Measurements from ENCODE around the gene FBLN1.
"Not testable (repeated sequence)": the region's sequence is repeated elsewhere in the genome, so short reads cannot be mapped to it uniquely, and the experiment has no call there.

Gene FBLN1

DNA sequence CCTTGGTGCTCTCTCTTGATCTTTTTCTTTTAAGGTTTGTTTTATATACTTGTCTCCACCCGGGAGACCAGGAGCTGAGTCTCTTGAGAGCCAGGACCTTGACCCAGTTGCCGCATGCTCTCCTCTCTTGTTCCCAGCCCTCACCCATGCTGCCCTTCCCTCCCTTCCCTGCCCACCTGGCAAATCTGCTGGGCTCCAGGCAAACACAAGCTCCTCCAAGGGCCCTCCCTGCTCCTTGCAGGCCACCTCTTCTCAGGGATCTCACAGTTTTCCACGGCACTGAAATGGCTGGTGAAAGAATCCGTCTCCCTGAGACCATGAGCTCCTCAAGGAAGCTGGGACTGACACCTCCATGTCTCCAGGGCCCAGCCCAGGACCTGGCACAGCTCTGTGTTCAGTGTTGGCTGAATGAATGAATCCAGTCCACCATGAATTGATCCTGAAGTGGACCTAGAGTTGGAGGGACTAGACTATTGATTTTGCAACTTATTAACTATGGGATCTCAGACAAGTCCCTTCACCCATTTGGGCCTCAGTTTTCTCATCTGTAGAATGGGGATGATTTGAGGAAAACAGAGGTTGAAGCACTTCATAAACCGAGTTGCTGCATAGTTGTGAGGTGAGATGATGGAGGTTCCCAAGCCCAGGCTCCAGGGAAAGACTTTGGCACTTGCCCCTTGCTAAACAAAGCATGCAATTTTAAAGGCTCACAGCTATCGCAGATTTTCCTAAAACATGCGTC is 25.1 kb upstream of the FBLN1 start:
- DNase-seq (ENCODE audit: low read depth), result no peak

DNA sequence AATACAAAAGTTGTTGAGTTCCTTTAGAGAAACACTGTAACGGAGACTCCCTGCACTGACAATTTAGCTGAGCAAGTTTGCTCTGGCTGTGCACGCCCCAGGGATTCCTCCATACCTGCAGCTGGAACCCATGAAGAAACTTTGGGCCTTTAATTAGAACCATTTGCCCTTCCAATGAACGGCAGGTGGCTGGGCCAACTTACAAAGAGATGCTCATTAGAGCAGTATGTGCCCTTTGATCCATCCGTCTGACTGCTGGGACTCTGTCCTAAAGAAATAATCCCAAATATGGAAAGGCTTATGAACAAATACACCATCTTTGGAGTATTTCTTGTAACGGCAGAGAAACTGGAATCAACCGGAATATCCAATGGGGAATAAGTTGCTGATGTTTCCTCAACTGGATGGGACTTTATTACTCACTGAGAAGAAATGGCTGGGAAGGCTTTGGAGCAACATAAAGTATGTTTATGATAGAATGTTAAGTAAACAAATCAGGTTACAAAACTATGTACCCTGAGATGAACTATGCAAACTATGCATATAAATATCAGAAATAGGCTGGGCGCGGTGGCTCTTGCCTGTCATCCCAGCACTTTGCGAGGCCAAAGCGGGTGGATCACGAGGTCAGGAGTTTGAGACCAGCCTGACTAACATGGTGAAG is 24.4 kb upstream of the FBLN1 start:
- no peak for DNase-seq (ENCODE audit: low read depth)

DNA sequence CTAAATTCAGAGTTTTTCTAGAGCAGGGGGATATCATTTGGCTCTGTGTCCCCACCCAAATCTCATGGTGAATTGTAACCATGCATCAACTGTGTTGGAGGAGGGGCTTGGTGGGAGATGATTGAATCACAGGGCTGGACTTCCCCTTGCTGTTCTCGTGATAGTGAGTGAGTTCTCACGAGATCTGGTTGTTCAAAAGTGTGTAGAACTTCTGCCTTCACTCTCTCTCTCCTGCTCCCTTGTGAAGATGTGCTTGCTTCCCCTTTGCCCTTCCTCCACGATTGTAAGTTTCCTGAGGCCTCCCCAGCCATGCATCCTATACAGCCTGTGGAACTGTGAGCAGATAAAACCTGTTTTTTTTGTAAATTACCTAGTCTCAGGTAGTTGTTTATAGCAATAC is 22.0 kb upstream of the FBLN1 start:
- no peak for DNase-seq (ENCODE audit: low read depth)

GRCh38 chr22:45481661-45482060 is 21.0 kb upstream of the FBLN1 start:
- no peak for DNase-seq (ENCODE audit: low read depth)

GRCh38 chr22:45482169-45482568 is 20.5 kb upstream of the FBLN1 start:
- no peak for DNase-seq (ENCODE audit: low read depth)

GRCh38 chr22:45483319-45483718 is 19.4 kb upstream of the FBLN1 start:
- no peak for DNase-seq (ENCODE audit: low read depth)

- DNase-seq (ENCODE audit: low read depth), result no peak
These were observed 18.7 kb upstream of the FBLN1 start for GRCh38 chr22:45483918-45484499.

DNA sequence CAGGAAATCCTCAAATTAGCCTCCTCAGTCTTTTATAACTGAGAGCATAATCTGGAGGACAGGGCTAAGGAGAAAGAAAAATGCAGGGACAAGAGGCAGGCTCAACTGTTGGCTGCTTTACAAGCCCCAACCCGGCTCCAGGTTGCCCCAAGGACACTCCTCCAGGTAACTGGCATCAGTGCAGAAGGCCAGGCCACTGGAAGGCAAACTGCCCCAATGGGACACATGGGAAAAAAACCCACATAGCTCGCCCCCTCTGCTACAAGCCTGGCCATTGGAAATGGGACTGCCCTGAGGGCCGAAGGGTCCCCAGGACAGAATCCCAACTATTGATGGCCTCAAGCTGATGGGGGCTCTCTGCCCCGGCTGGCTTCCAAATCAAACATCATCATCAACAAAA is 17.9 kb upstream of the FBLN1 start:
- DNase-seq (ENCODE audit: low read depth), result no peak

DNA sequence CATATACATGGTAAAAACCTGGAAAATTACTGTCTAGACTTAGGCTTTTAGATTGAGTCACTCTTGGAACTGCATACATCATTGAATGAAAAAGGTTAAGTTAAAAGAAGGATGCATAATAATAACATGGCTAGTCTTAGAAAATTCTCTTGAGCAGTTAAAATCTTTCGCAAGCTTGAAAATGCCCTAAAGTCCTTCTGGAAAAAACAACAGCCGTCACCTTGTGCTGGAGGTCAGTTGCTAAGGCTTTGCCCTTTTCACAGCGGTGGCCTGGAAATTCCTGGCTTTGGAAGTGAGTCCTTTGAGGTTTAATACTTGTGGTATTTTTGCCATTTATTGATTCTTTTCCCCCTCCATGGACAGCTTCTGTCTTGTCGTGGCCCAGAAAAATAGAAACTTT is 17.4 kb upstream of the FBLN1 start:
- DNase-seq (ENCODE audit: low read depth), result no peak

DNA sequence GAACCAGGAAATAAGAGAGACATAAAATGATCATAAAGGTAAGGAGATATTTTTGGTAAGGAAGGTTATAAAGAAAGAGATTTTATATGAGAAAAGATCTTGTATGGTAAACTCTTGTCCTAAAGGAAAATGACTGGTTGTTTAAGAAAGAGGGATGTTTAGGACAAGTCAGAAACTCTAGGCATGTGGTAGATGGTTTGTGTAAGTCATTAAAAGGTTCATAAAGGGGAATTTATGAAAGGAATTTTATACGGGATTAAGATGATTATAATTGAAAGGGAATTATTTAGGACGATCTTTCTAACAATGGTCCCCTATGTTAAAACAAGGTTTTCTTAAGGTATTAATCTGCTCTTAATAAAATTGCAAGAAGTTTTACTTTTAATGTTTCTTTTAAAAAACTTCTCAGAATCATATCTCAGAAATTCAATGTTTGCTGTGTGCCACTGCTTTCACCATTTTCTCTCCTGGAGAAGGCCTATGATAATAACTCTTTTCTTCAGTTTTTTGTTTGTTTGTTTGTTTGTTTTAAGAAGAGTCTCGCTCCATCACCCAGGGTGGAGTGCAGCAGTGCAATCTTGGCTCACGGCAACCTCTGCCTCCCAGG is 13.8 kb upstream of the FBLN1 start:
- no peak for DNase-seq (ENCODE audit: low read depth)

GRCh38 chr22:45490836-45491235 is 11.8 kb upstream of the FBLN1 start:
- DNase-seq (ENCODE audit: low read depth), result no peak

- no peak for DNase-seq (ENCODE audit: low read depth)
These were observed 10.8 kb upstream of the FBLN1 start for GRCh38 chr22:45491841-45492240.

- no peak for DNase-seq (ENCODE audit: low read depth)
These were observed 9.4 kb upstream of the FBLN1 start for GRCh38 chr22:45493286-45493771.

DNA sequence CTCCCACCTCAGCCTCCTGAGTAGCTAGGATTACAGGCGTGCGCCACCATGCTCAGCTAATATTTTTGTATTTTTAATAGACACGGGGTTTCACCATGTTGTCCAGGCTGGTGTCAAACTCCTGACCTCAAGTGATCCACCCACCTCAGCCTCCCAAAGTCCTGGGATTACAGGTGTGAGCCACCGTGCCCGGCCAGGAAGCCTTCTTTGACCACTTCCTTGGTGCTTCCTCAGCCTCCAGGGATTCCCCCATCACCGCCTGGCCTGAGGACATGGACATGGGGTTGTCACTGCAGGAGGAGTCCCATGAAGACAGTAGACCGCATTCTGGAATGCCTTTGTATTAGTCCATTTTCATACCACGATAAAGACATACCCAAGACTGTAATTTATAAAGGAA is 8.4 kb upstream of the FBLN1 start:
- not testable (repeated sequence) for DNase-seq (ENCODE audit: low read depth)

- not testable (repeated sequence) for DNase-seq (ENCODE audit: low read depth)
These were observed 7.1 kb upstream of the FBLN1 start for GRCh38 chr22:45495616-45496015.

GRCh38 chr22:45496451-45496941 is 6.2 kb upstream of the FBLN1 start:
- no peak for DNase-seq (ENCODE audit: low read depth)

- DNase-seq (ENCODE audit: low read depth), result no peak
These were observed 5.1 kb upstream of the FBLN1 start for GRCh38 chr22:45497351-45498145.

GRCh38 chr22:45499746-45500145 is 2.9 kb upstream of the FBLN1 start:
- no peak for DNase-seq (ENCODE audit: low read depth)

GRCh38 chr22:45503050-45503815 is 550 bp downstream of the FBLN1 start:
- DNase-seq (ENCODE audit: low read depth), result no peak

DNA sequence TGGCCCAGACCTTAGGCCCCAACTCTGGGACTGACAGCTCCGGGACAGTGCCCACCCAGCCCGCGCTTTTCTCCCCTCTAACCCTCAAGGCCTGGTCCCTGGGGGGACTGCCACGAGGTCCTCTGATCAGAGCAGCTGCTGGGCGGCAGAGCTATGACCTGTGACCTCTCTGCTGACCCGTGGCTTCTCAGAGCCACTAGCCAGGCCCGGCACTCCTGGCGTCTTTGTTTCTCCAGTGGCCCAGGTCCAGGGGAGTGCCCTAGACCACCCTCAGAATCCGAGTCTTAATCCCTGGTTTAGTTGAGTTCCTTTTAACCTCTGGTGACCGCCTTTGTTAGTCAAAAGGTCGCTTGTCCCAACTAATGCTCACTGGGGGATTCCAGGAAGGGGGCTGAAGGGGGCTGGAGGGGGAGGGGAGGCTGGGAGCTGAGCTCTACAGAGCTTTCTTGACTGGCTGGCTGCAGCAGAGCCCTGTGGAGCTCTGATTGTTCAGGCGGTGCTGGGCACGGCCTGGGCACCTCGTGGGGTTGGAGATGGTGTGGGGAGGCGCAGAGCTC is 1.2 kb downstream of the FBLN1 start:
- no peak for DNase-seq (ENCODE audit: low read depth)

All from stimulated activated CD8-positive, alpha-beta memory T cell treated with anti-CD3 and anti-CD28 coated beads, Interleukin-4, amount 100 ng/mL, for 24 hours (primary cell).